Epithelial cell of prostate (primary cell): Measurements from ENCODE around the gene ABCC3.

Experiments used
- DNase-seq: peaks from one replicate; pipeline ENCODE4 v3.0.0-alpha.2; 2011; ENCODE audit warnings: low read depth, low spot score
- H3K27ac ChIP-seq: fragments of 450-650 bp; 2 replicates; pipeline ENCODE4 v1.5.1; 2017; ENCODE audit warnings: mild to moderate bottlenecking

ABCC3 gene

GRCh38 chr17:50602836-50603235 is 31.8 kb upstream of the ABCC3 start:
- DNase-seq, result no peak
- no peak overlapping the region for H3K27ac ChIP-seq

DNA sequence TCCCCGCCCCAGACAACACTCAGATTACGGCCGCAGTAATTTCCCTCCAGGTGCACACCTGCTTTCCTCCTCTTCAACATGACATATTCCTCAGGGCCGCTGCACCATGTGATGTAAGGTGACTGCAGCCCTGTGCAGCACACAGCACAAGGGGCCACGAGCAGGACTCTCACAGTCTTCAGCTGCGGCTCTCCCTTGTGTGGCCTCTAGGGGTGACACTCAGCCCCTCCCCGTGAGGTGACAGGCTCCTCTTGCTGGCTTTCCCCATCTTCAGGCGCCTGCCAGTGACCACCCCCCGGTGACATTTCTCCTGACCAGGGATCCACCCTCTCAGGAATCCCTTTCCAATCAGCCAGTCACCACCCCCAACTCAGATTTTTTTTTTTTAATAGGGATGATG is 31.3 kb upstream of the ABCC3 start:
- H3K27ac ChIP-seq, result no peak overlapping the region
- DNase-seq, result no peak

- no peak for DNase-seq
- no peak overlapping the region for H3K27ac ChIP-seq
Measured at GRCh38 chr17:50604513-50604912, 30.2 kb upstream of the ABCC3 start.

- DNase-seq, result no peak
- no peak overlapping the region for H3K27ac ChIP-seq
Measured at GRCh38 chr17:50605429-50605828, 29.3 kb upstream of the ABCC3 start.

- H3K27ac ChIP-seq, result no peak overlapping the region
- DNase-seq, result no peak
Measured at GRCh38 chr17:50607522-50608175, 27.0 kb upstream of the ABCC3 start.

GRCh38 chr17:50608700-50609379 is 25.8 kb upstream of the ABCC3 start:
- no peak overlapping the region for H3K27ac ChIP-seq
- no peak for DNase-seq

- no peak overlapping the region for H3K27ac ChIP-seq
- no peak for DNase-seq
Measured at GRCh38 chr17:50609380-50610074, 25.2 kb upstream of the ABCC3 start.

DNA sequence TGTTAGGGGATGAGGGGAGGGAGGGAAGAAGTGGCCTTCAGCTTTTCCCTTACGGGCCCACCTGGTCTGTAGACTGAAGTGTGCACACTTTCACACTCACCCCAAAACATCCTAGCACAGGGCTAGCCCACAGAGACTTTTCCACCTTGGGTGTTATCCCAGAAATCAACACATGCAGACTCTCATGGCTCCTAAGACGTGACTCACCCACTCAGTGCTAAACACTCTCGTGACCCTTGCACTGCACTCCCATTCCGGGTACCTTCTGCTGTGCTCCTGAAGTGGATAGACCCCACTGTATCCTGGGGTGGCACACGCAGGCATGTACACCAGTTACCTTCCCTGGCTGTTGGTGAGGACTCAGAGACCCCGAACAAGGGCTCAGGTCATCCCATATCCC is 23.0 kb upstream of the ABCC3 start:
- H3K27ac ChIP-seq, result no peak overlapping the region
- DNase-seq, result no peak

GRCh38 chr17:50612281-50612680 is 22.4 kb upstream of the ABCC3 start:
- no peak overlapping the region for H3K27ac ChIP-seq
- no peak for DNase-seq

GRCh38 chr17:50613007-50613992 is 21.4 kb upstream of the ABCC3 start:
- no peak for DNase-seq
- no peak overlapping the region for H3K27ac ChIP-seq

- H3K27ac ChIP-seq, result no peak overlapping the region
- no peak for DNase-seq
Measured at GRCh38 chr17:50614471-50615051, 20.1 kb upstream of the ABCC3 start.

DNA sequence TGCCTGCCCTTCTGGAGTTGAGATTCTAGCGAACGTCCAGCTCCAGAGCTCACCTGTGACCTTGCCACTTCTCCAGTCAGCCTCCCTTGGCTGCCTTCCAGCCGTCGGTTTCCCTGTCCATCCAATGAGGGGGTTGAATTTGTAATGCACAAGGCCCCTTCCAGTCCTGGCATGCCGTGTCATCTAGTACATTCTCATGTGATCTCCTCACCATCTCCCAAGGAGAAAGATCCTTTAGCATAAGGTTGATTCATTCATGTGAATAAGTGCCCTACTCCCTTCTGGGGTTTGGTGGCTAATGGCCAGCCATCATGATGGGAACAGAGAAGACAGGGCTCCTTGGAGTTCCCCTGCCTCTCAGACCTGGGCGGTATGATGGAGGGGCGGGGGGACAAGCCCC is 18.9 kb upstream of the ABCC3 start:
- H3K27ac ChIP-seq, result no peak overlapping the region
- DNase-seq, result no peak

DNA sequence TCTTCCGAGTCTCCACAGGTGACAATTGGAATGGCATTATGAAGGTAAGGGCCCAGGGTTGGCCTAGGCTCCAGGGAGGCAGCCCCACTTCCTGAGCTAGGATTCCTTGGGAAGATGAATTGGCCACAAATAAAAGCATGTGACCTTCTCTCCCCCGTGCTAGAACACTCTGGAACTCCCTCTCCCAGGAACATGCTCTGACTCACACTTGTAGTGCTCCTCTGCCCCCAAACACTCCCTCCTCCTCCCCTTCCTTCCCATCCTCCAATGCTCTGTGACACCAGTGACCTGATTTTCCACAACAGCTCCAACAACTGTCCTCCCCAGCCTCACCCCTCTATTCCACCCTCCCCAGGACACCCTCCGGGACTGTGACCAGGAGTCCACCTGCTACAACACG is 16.4 kb upstream of the ABCC3 start:
- DNase-seq, result no peak
- no peak overlapping the region for H3K27ac ChIP-seq

DNA sequence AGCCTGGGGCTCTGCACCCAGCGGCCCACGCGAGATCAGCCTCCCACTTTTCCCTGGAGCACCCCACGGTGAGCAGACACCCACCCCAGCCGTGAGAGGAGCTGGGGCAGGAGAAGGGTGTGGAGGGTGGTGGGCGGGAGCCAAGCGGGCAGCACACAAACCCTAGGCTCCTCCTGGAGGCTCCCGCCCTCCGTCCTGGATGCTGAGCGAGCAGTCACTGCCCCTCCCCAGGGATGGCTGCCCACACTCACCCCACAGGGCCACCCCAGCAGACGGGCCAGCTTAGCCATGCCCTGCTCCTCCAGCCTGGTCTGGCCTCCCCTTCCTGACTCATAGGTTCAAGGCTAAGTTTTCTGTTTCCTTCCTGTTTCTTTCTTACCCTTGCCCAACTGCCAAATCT is 15.7 kb upstream of the ABCC3 start:
- DNase-seq, result no peak
- H3K27ac ChIP-seq, result no peak overlapping the region

DNA sequence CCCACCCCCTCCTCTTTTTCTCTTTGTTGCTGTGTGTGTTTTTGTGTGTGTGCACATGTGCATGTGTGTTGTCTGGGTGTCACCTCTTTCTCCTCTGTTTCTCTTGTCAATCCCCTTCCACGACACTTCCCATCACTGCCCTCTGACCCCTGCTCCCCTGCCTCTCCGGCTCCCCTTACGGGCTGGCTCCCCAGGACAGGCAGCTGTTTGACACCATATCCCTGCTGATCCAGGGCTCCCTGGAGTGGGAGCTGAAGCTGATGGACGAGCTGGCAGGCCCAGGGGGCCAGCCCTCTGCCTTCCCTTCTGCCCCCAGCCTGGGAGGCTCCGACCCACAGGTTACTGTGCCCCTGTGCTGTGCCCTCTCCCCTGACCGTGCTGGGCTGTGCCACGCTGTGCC is 15.2 kb upstream of the ABCC3 start:
- DNase-seq, result no peak

DNA sequence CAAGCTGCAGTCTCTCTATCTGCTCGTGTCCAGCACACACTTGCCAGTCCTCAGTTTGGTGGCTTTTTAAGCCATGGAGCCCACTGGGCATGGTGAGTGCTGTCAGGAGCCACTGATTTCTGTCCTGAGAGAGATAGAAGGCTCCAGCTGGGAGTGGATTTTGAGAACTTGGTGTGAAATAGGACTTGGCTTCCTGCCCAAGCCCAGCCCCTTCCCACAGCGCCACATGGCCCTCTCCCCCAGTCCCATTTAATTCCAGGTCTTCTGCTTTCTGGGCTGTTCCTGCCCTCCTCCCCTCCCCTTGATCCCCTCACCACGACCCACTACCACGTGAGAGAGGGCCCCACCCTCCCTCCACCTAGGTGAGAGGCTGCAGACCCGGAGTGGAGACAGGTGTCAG is 14.4 kb upstream of the ABCC3 start:
- H3K27ac ChIP-seq, result no peak overlapping the region
- DNase-seq, result no peak

More for the DNA sequence above, 15.2 kb upstream of the ABCC3 start:
- no peak overlapping the region for H3K27ac ChIP-seq

DNA sequence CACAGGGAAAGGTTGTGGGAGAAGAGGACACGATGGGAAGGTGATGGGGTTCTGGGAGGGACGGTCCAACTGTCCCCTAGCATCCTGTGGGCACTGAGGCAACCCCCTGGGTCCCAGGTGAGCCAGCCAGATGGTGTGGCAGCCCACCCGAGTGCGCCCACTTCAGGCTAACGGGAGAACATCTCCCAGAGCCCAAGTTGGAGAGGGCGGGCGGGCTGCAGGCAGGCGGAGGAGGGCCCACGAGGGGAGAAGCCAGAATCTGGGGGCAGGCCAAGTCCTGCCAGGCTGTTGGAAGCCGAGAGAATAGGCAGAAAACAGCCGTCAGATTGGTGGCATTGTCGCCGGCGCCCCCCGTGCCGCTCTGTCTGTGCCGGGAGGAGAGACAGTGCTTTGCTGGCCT is 13.8 kb upstream of the ABCC3 start:
- no peak for DNase-seq
- no peak overlapping the region for H3K27ac ChIP-seq

GRCh38 chr17:50621574-50622031 is 13.1 kb upstream of the ABCC3 start:
- no peak overlapping the region for H3K27ac ChIP-seq
- DNase-seq, result no peak

- H3K27ac ChIP-seq, result no peak overlapping the region
Measured at GRCh38 chr17:50624321-50624934, 10.3 kb upstream of the ABCC3 start.

More at GRCh38 chr17:50624321-50624934, 10.3 kb upstream of the ABCC3 start:
- no peak for DNase-seq
